Transverse colon (tissue), 4 donors: ENCODE results near the gene HTR3A. TPM values are rescaled to one million over a fixed set of nuclear protein-coding genes. Genes with fewer than 3 reads are reported as not detected.
"Not testable (repeated sequence)": the region's sequence is repeated elsewhere in the genome, so short reads cannot be mapped to it uniquely, and the experiment has no call there.

Source experiments
- DNase-seq: peaks from one replicate; pipeline ENCODE4 v3.0.0-alpha.2; 2019
- H3K27ac ChIP-seq, 4 donors: fragments of 200-600 bp; sonication (generic); 2 replicates each; pipeline ENCODE4 v1.5.1; 2016 to 2018; ENCODE audit warnings: inconsistent platforms in 4 of 4
- H3K27me3 ChIP-seq: fragments of 200-600 bp; sonication (generic); 2 replicates; pipeline ENCODE4 v1.5.1; 2017; ENCODE audit warnings: inconsistent platforms
- H3K36me3 ChIP-seq, 4 donors: fragments of 200-600 bp; sonication (generic); 2 replicates each; pipeline ENCODE4 v1.5.1; 2017 to 2019; ENCODE audit warnings: inconsistent platforms in 4 of 4
- H3K4me1 ChIP-seq, 4 donors: fragments of 200-600 bp; sonication (generic); 2 replicates each; pipeline ENCODE4 v1.5.1; 2017 to 2020; ENCODE audit warnings: inconsistent platforms in 4 of 4
- H3K4me3 ChIP-seq, 4 donors: fragments of 200-600 bp; sonication (generic); 1 replicate in 1 of 4; 2 replicates in 3 of 4; pipeline versions ENCODE4 v1.5.1 to v1.6.1; 2017 to 2019; ENCODE audit warnings: inconsistent platforms in 4 of 4
- H3K9me3 ChIP-seq, 2 donors: fragments of 200-600 bp; sonication (generic); 2 replicates each; pipeline ENCODE4 v1.5.1; 2017 to 2019; ENCODE audit warnings: inconsistent platforms in 2 of 2
- EP300 ChIP-seq: sonication (generic); formaldehyde crosslinking; IDR thresholded peaks from one replicate; pipeline ENCODE4 v1.6.1; 2017; ENCODE audit warnings: antibody characterized with exemption, low read depth
- POLR2A ChIP-seq: fragments of 450-650 bp; IDR thresholded peaks from one replicate; pipeline ENCODE4 v1.6.1; 2016; ENCODE audit warnings: antibody characterized with exemption, mild to moderate bottlenecking, moderate library complexity
- POLR2AphosphoS5 ChIP-seq, 3 donors: sonication (generic); formaldehyde crosslinking; IDR thresholded peaks; one replicate each; pipeline ENCODE4 v1.6.1; 2016; ENCODE audit warnings: antibody characterized with exemption in 3 of 3
- whole genome bisulfite sequencing, 2 donors: methylation state at CpG; one replicate each; pipeline ENCODE4 v1.1.5; 2018; ENCODE audit warnings: low coverage in 1 of 2; 5-methylcytosine and 5-hydroxymethylcytosine counted together
- in situ Hi-C, 4 donors: fragments of 200-750 bp; cut with MboI; loops; one replicate each; pipeline versions ENCODE4 v1.15.0 to v1.15.1; 2017; ENCODE audit warnings: low sequenced_read_pairs in 3 of 4, low pct_ligation_motif_present in 1 of 4, low pct_unique_long_range_greater_than_20kb in 1 of 4
- intact Hi-C: fragments of 100-400 bp; cut with DNase I; formaldehyde crosslinking; loops from one replicate; pipeline ENCODE4 v1.15.1; 2023; ENCODE audit warnings: low total_unique reads
- total RNA-seq, 4 donors: library from RNA; depleted of rRNA; stranded (reverse); fragments of >200 nt; gene quantifications; one replicate each; pipeline ENCODE4 v1.1.0, GENCODE V29; 2016
- TF ChIP-seq, protein P1 (sequence below), 5 experiments: fragments of 200-600 bp in 3 of 5; fragments of 450-650 bp in 2 of 5; sonication (generic) in 3 of 5; IDR thresholded peaks; 1 replicate in 2 of 5; 2 replicates in 3 of 5; pipeline ENCODE4 v1.5.1; 2016 to 2017; ENCODE audit warnings: antibody characterized with exemption in 5 of 5, inconsistent platforms in 3 of 5, mild to moderate bottlenecking in 2 of 5, moderate library complexity in 1 of 5

The HTR3A gene
- total RNA-seq, 4 donors from 2014 or later: 0.41 to 0.95 TPM; not detected in 2

GRCh38 chr11:113934761-113935160, 40.1 kb upstream of the HTR3A start:
- WGBS, 2 donors: 59 to 62% methylated on average over 4 of the region's 4 CpGs
- H3K9me3 ChIP-seq: no peaks in the 10 kb centered on the region
- no peaks in the 10 kb centered on the region for H3K36me3 ChIP-seq
- no peaks in the 10 kb centered on the region for H3K27me3 ChIP-seq
- no peaks in the 10 kb centered on the region for H3K4me1 ChIP-seq
- DNase-seq: no peak
- intact Hi-C loops: no loop called here
- H3K4me3 ChIP-seq: no peak overlapping the region
- no peak overlapping the region for H3K27ac ChIP-seq
- no peak for TF ChIP-seq POLR2A
- no peak for TF ChIP-seq EP300
- TF ChIP-seq POLR2AphosphoS5 (IDR thresholded peaks at IDR 0.05): no peak
- TF ChIP-seq, protein P1, sequence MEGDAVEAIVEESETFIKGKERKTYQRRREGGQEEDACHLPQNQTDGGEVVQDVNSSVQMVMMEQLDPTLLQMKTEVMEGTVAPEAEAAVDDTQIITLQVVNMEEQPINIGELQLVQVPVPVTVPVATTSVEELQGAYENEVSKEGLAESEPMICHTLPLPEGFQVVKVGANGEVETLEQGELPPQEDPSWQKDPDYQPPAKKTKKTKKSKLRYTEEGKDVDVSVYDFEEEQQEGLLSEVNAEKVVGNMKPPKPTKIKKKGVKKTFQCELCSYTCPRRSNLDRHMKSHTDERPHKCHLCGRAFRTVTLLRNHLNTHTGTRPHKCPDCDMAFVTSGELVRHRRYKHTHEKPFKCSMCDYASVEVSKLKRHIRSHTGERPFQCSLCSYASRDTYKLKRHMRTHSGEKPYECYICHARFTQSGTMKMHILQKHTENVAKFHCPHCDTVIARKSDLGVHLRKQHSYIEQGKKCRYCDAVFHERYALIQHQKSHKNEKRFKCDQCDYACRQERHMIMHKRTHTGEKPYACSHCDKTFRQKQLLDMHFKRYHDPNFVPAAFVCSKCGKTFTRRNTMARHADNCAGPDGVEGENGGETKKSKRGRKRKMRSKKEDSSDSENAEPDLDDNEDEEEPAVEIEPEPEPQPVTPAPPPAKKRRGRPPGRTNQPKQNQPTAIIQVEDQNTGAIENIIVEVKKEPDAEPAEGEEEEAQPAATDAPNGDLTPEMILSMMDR (IDR thresholded peaks at IDR 0.05): no peak
- in situ Hi-C loops: no loop called here

- no peaks in the 10 kb centered on the region for H3K36me3 ChIP-seq
- in situ Hi-C loops: no loop called here
- no peak overlapping the region for H3K27ac ChIP-seq
- H3K27me3 ChIP-seq: no peaks in the 10 kb centered on the region
- intact Hi-C loops: no loop called here
- TF ChIP-seq, protein P1 (IDR thresholded peaks at IDR 0.05): no peak
- TF ChIP-seq EP300: no peak
- no peak for TF ChIP-seq POLR2AphosphoS5 (IDR thresholded peaks at IDR 0.05)
- no peak for TF ChIP-seq POLR2A
- no peaks in the 10 kb centered on the region for H3K4me1 ChIP-seq
- WGBS, 2 donors: 69 to 100% methylated on average over 1 to 4 of the region's 4 CpGs
- DNase-seq: no peak
- H3K9me3 ChIP-seq: no peaks in the 10 kb centered on the region
- H3K4me3 ChIP-seq: no peak overlapping the region
Observed at GRCh38 chr11:113935858-113936257, 39.0 kb upstream of the HTR3A start.

DNA sequence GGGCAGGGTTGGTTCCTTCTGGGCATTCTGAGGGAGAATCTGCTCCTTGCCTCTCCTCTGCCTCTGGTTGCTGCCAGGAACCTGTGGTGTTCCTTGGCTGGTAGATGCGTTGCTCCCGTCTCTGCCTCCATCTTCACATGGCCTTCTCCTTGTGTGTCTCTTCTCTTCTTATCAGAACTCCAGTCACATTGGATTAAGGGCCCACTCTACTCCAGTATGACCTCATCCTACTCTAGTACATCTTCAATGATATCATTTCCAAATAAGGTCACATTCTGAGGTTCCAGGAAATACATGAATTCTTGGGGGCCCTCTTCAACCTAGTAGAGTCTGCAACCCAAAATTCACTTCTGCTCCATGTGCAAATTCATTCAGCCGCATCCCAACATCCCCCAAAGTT, 37.0 kb upstream of the HTR3A start:
- Histone ChIP-seq H3K9me3 (no peaks in the 10 kb centered on the region), H3K4me3 (no peak overlapping the region), H3K27me3 (no peaks in the 10 kb centered on the region), H3K27ac (no peak overlapping the region), H3K4me1 (no peaks in the 10 kb centered on the region), H3K36me3 (no peaks in the 10 kb centered on the region)
- DNase-seq: no peak
- no peak for TF ChIP-seq EP300
- TF ChIP-seq, protein P1 (IDR thresholded peaks at IDR 0.05): no peak
- 57 to 100% methylated on average over 1 to 3 of the region's 3 CpGs for WGBS, 2 donors
- in situ Hi-C loops (no loop called here), intact Hi-C loops (no loop called here)

DNA sequence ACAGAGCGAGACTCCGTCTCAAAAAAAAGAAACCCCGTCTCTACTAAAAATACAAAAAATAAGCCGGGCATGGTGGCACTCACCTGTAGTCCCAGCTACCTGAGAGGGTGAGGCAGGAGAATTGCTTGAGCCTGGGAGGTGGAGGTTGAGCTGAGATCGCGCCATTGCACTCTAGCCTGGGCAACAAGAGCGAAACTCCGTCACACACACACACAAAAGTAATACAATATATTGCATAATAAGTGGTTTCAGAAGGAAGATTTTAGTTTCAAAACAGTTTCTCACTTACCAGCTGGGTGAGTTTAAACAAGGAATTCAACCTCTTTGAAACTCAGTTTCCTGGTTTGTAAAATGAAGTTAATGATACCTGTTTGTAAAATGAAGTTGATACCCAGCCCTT, 32.7 kb upstream of the HTR3A start:
- H3K36me3 ChIP-seq: no peaks in the 10 kb centered on the region
- no peak for TF ChIP-seq POLR2A
- TF ChIP-seq, protein P1 (IDR thresholded peaks at IDR 0.05): no peak
- no peak for TF ChIP-seq POLR2AphosphoS5 (IDR thresholded peaks at IDR 0.05)
- no peak for TF ChIP-seq EP300
- H3K4me3 ChIP-seq: no peak overlapping the region
- WGBS, 2 donors: 79 to 93% methylated on average over 3 to 8 of the region's 8 CpGs
- H3K9me3 ChIP-seq: no peaks in the 10 kb centered on the region
- intact Hi-C loops: no loop called here
- DNase-seq: no peak
- in situ Hi-C loops: no loop called here
- H3K27ac ChIP-seq: no peak overlapping the region
- H3K27me3 ChIP-seq: no peaks in the 10 kb centered on the region
- no peaks in the 10 kb centered on the region for H3K4me1 ChIP-seq

- H3K27ac ChIP-seq, H3K36me3 ChIP-seq, H3K9me3 ChIP-seq, intact Hi-C loops, H3K4me1 ChIP-seq, H3K4me3 ChIP-seq, DNase-seq, in situ Hi-C loops, H3K27me3 ChIP-seq: not testable (repeated sequence)
- 69% methylated on average over 2 of the region's 2 CpGs; no CpG with 5 or more reads in 1 of the 2 donors for WGBS, 2 donors
Observed at GRCh38 chr11:113946162-113946561, 28.7 kb upstream of the HTR3A start.
